K562 (cell line): ENCODE results near the gene XPC. TPM values are rescaled to one million over a fixed set of nuclear protein-coding genes. Genes with fewer than 3 reads are reported as not detected.

Experiments
- ATAC-seq: fragments of 200-7000 bp; cut with Tn5 transposase; 3 replicates; pipeline ENCODE4 v1.9.1; 2020; ENCODE audit warnings: moderate library complexity
- BruUV-seq: library from RNA; stranded (reverse); fragments of 400-500 nt; replicated peaks from 2 replicates; lab custom pipeline; 2021; lab: Mats Ljungman, UMichigan
- CTCF ChIA-PET: fragments of 300-600 bp; formaldehyde crosslinking; extraction: SDS; loops from one replicate; lab custom pipeline; 2021; ENCODE audit warnings: low intra/inter-chr PET ratio; lab: Yijun Ruan, JAX
- POLR2A ChIA-PET: fragments of 300-600, 350-650 bp; sonication (Branson Sonifier 250); formaldehyde crosslinking; extraction: SDS; loops from one replicate; lab custom pipeline; 2021; ENCODE audit warnings: antibody characterized with exemption, inconsistent platforms; lab: Yijun Ruan, JAX
- DNase-seq, 4 experiments: peaks; one replicate each; pipeline versions ENCODE4 v3.0.0 to v3.0.0-alpha.2; 2011 to 2018; ENCODE audit warnings: low spot score in 3 of 4, mixed read lengths in 3 of 4; ENCODE audit errors: extremely low read depth in 1 of 4
- FAIRE-seq: peaks from 2 replicates; lab custom pipeline; 2011; peaks lifted over from hg19 to GRCh38; lab: Jason Lieb, UNC
- H2AFZ ChIP-seq: 2 replicates; pipeline ENCODE4 v1.6.0; 2011; ENCODE audit warnings: low read depth, low read length, control low read depth, inconsistent platforms
- H3K27ac ChIP-seq: fragments of 200-600 bp; 3 replicates; pipeline ENCODE4 v1.8.0; 2011; ENCODE audit warnings: low read depth, mild to moderate bottlenecking, control low read depth, inconsistent platforms, low read length, moderate library complexity, mixed read lengths; ENCODE audit errors: extremely low read depth
- H3K27me3 ChIP-seq, 2 experiments: fragments of 300-600 bp in 1 of 2; 2 replicates in 1 of 2; 3 replicates in 1 of 2; pipeline versions ENCODE4 v1.6.0 to v1.8.0; 2011; ENCODE audit warnings: inconsistent platforms in 2 of 2, low read length in 2 of 2, mild to moderate bottlenecking in 1 of 2, mixed read lengths in 1 of 2, moderate library complexity in 1 of 2; ENCODE audit not compliant: control insufficient read depth in 2 of 2, insufficient read depth in 2 of 2
- H3K36me3 ChIP-seq: fragments of 300-600 bp; 3 replicates; pipeline ENCODE4 v1.8.0; 2011; ENCODE audit warnings: mild to moderate bottlenecking, low read length, inconsistent platforms; ENCODE audit not compliant: control insufficient read depth, insufficient read depth
- H3K4me1 ChIP-seq, 2 experiments: fragments of 200-600 bp in 1 of 2; replicated peaks in 1 of 2; 2 replicates in 1 of 2; 3 replicates in 1 of 2; pipeline versions ENCODE4 v1.5.1 to v1.8.0; 2011; ENCODE audit warnings: inconsistent platforms in 2 of 2, low read length in 2 of 2, mild to moderate bottlenecking in 1 of 2, mixed read lengths in 1 of 2, moderate library complexity in 1 of 2; ENCODE audit not compliant: control insufficient read depth in 2 of 2, insufficient read depth in 2 of 2
- H3K4me2 ChIP-seq: 2 replicates; pipeline ENCODE4 v1.6.1; 2011; ENCODE audit warnings: low read length, control low read depth, inconsistent platforms, mixed read lengths; ENCODE audit not compliant: insufficient read depth
- H3K4me3 ChIP-seq: fragments of 200-600 bp; sonication (generic), shearing (Covaris generic); 2 replicates; pipeline ENCODE4 v1.5.1; 2016; ENCODE audit warnings: control low read depth, inconsistent platforms
- H3K79me2 ChIP-seq: fragments of 200-600 bp; 3 replicates; pipeline ENCODE4 v1.8.0; 2011; ENCODE audit warnings: low read length, inconsistent platforms; ENCODE audit not compliant: control insufficient read depth, insufficient read depth
- H3K9ac ChIP-seq, 2 experiments: 2 replicates each; pipeline versions ENCODE4 v1.6.0 to v1.6.1; 2011; ENCODE audit warnings: low read depth in 2 of 2, low read length in 2 of 2, control low read depth in 1 of 2, inconsistent platforms in 1 of 2, mild to moderate bottlenecking in 1 of 2, mixed read lengths in 1 of 2; ENCODE audit not compliant: insufficient read depth in 1 of 2
- H3K9me1 ChIP-seq: one replicate; pipeline ENCODE4 v1.6.0; 2011; ENCODE audit warnings: inconsistent platforms, mild to moderate bottlenecking, low read length, moderate library complexity; ENCODE audit not compliant: control insufficient read depth, insufficient read depth
- H3K9me3 ChIP-seq: replicated peaks from 2 replicates; pipeline ENCODE4 v1.5.1; 2011; ENCODE audit warnings: low read depth, low read length, inconsistent platforms; ENCODE audit not compliant: control insufficient read depth, insufficient read depth
- H4K20me1 ChIP-seq: replicated peaks from 2 replicates; pipeline ENCODE4 v1.6.1; 2011; ENCODE audit warnings: low read length, inconsistent platforms, mixed read lengths; ENCODE audit not compliant: control insufficient read depth, insufficient read depth
- CHD4 ChIP-seq: fragments of 200-600 bp; sonication (generic); IDR thresholded peaks from 3 replicates; pipeline ENCODE4 v1.6.1; 2012; ENCODE audit warnings: low read depth, mild to moderate bottlenecking, mixed read lengths, low read length, inconsistent platforms; ENCODE audit not compliant: insufficient read depth, insufficient replicate concordance, poor library complexity, severe bottlenecking
- ELF4 ChIP-seq: fragments of 450-650 bp; formaldehyde crosslinking; IDR thresholded peaks from 2 replicates; pipeline ENCODE4 v1.4.0; 2022; ENCODE audit warnings: missing genetic modification characterization
- HNRNPUL1 ChIP-seq: fragments of 200-400 bp; formaldehyde crosslinking; IDR thresholded peaks from 2 replicates; pipeline ENCODE4 v1.6.1; 2017; ENCODE audit warnings: low read length
- PHTF2 ChIP-seq: fragments of 250-450 bp; sonication (Bioruptor Pico); IDR thresholded peaks from 2 replicates; pipeline ENCODE4 v1.5.0; 2021; ENCODE audit warnings: mild to moderate bottlenecking
- PRMT5 ChIP-seq: sonication (generic); formaldehyde crosslinking; IDR thresholded peaks from 2 replicates; pipeline ENCODE4 v1.5.0; 2020; ENCODE audit warnings: missing genetic modification reagents
- SIN3B ChIP-seq: fragments of 450-650 bp; IDR thresholded peaks from 2 replicates; pipeline ENCODE4 v1.6.1; 2017; ENCODE audit warnings: low read depth, mild to moderate bottlenecking, moderate library complexity
- TCF3 ChIP-seq: sonication (generic); formaldehyde crosslinking; IDR thresholded peaks from 2 replicates; pipeline ENCODE4 v1.4.0; 2020; ENCODE audit warnings: mild to moderate bottlenecking, missing genetic modification reagents
- TRIM28 ChIP-seq: fragments of 450-650 bp; IDR thresholded peaks from 2 replicates; pipeline ENCODE4 v1.6.1; 2017
- ZBTB26 ChIP-seq: fragments of 450-650 bp; formaldehyde crosslinking; IDR thresholded peaks from 2 replicates; pipeline ENCODE4 v1.4.0; 2022; ENCODE audit warnings: missing genetic modification characterization
- ZC3H4 ChIP-seq: sonication (generic); formaldehyde crosslinking; IDR thresholded peaks from 2 replicates; pipeline ENCODE4 v1.9.0; 2021; ENCODE audit warnings: missing genetic modification reagents, borderline replicate concordance
- ZFX ChIP-seq: sonication (generic); formaldehyde crosslinking; IDR thresholded peaks from 2 replicates; pipeline ENCODE4 v1.8.0; 2022; ENCODE audit warnings: mild to moderate bottlenecking, missing genetic modification reagents, moderate library complexity
- ZHX1 ChIP-seq: fragments of 150-350 bp; conservative IDR thresholded peaks from 2 replicates; pipeline ENCODE4 v1.6.1; 2014; ENCODE audit warnings: low read length
- ZNF512 ChIP-seq: IDR thresholded peaks from 2 replicates; pipeline ENCODE4 v1.6.1; 2016; ENCODE audit warnings: missing genetic modification characterization, missing compliant biosample characterization
- WGBS: fragments of 100-300 bp; shearing (Covaris generic); methylation state at CpG from one replicate; pipeline ENCODE4 v1.1.6; 2016; ENCODE audit warnings: low coverage, mixed read lengths; ENCODE audit not compliant: insufficient coverage; ENCODE audit errors: missing lambda C conversion rate; 5-methylcytosine and 5-hydroxymethylcytosine counted together
- in situ Hi-C: fragments of 300-500 bp; cut with MboI; formaldehyde crosslinking; loops from 4 replicates; pipeline ENCODE4 v1.15.0; 2018; ENCODE audit warnings: inconsistent platforms, mixed read lengths
- intact Hi-C: fragments of 100-400 bp; cut with micrococcal nuclease; formaldehyde crosslinking; loops from 2 replicates; pipeline ENCODE4 v1.14.2; 2022
- polyA plus RNA-seq, 8 experiments: library from polyadenylated mRNA; depleted of rRNA in 4 of 8; stranded (reverse) in 5 of 8; unstranded in 3 of 8; fragments of >200 nt; fragmentation: Nextera tagmentation in 2 of 8; fragmentation: Illumina TruSeq in 1 of 8; extraction: Ambion mirVana in 2 of 8; extraction: Trizol in 1 of 8; gene quantifications; 2 replicates each; pipeline versions ENCODE4 v1.2.1 to v1.2.3, GENCODE V29; 2011 to 2014; ENCODE audit warnings: inconsistent platforms in 1 of 8, missing spikeins in 1 of 8
- total RNA-seq, 7 experiments: library from RNA; depleted of rRNA in 6 of 7; stranded (reverse); fragments of >200 nt in 6 of 7; fragmentation: Illumina TruSeq in 2 of 7; extraction: Trizol in 2 of 7; gene quantifications; 2 replicates each; pipeline versions ENCODE4 v1.2.1 to v1.2.3, GENCODE V29; 2011 to 2021; ENCODE audit warnings: low replicate concordance in 1 of 7

XPC gene
- total and polyA plus RNA-seq, 9 of the 15 experiments (the other 6 are each of a cell fraction or from before 2014, with no cell fraction given): 3.8 to 54.7 (median 41.3) TPM

GRCh38 chr3:14161282-14161681 lies 17.1 kb downstream of the XPC start (continued):
- TF ChIP-seq ZBTB26 (CRISPR knock-in tag) (no peak), HNRNPUL1 (no peak), SIN3B (no peak), TRIM28 (0 out of 2 replicates have a peak, but pooled peaks have one; percentile 17), PRMT5 (CRISPR knock-in tag) (no peak), ZNF512 (tag) (no peak), TCF3 (CRISPR knock-in tag) (no peak), PHTF2 (CRISPR knock-in tag) (no peak), ZC3H4 (CRISPR knock-in tag) (no peak)

- FAIRE-seq: no peak
- ChIA-PET CTCF (no interaction called here), POLR2A (no interaction called here)
- H3K9me1 ChIP-seq: no peaks in the 10 kb centered on the region
- no peak overlapping the region for H3K9ac ChIP-seq
- H2AFZ ChIP-seq: no peak overlapping the region
- BruUV-seq: no TSS peak
- H3K4me3 ChIP-seq: no peak overlapping the region
- no peaks in the 10 kb centered on the region; the same call in 1 of the 2 replicates for H4K20me1 ChIP-seq
- peaks cover 90% of the 10 kb centered on the region for H3K36me3 ChIP-seq
- intact Hi-C loops (no loop called here), in situ Hi-C loops (no loop called here)
- WGBS: 99% methylated on average over 8 of the region's 8 CpGs
- no peak for DNase-seq
- no peak for ATAC-seq
- peaks cover 16% of the 10 kb centered on the region for H3K9me3 ChIP-seq
- H3K4me2 ChIP-seq: no peak overlapping the region
- H3K27me3 ChIP-seq: no peaks in the 10 kb centered on the region
- TF ChIP-seq CHD4 (no peak), ELF4 (no peak), ZFX (CRISPR knock-in tag) (0 out of 2 replicates have a peak, but pooled peaks have one; percentile 21), ZHX1 (no peak)
- H3K79me2 ChIP-seq: no peaks in the 10 kb centered on the region
- no peaks in the 10 kb centered on the region for H3K4me1 ChIP-seq
- no peak overlapping the region for H3K27ac ChIP-seq
Observed at GRCh38 chr3:14159426-14159825, 19.0 kb downstream of the XPC start.
